HUDEP-2 (cell line): ENCODE measurements around the gene PRPF31.
"Not testable (repeated sequence)": the region's sequence is repeated elsewhere in the genome, so short reads cannot be mapped to it uniquely, and the experiment has no call there.

Experiments
- DNase-seq, 76 experiments: peaks; one replicate each; lab custom pipeline; 2025; ENCODE audit not compliant: unreplicated experiment in 76 of 76; lab: John Stamatoyannopoulos, UW

PRPF31 gene

DNA sequence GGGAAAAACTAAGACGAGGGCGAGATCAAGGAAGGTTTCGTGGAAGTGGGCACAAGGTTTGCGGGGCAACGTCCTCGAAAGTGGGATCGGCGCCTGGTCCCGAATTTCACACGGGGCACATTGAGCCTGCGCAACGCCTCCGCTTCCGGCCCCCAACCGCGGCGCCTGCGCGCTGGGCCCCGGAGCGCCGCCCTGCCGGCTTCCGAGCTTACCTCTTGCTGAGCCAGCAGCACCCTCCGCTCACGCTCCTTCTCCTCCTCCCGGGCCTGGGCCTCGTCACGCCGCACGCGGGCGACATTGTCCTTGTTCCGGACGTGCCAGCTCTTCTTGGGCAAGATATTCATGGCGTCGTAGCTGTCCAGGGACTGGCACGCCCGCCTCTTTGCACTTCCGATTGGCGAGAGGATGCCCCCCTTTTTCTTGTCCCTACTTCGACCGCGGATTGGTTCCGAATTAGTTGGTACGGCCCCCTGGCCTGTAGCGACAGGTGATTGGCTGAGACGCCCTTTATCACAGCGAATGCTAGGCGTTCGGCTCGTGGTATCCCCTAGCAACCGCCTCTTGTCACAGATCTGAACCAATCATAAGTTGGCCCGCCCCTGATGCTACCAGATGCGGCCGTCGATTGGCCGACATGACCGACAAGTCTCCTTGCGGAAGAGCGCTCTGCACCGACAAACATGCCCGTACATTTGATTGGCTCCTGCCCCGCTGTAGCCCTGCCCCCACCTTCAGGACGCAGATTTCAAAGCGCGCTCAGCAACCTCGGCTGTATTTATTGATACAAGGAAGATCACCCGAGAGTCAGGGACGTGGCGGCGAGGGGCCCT, 44.0 kb downstream of the PRPF31 start, which contains the start of gene LENG1:
Gene LENG1 (minus strand): TSS at position 370 of the 830 bp plus-strand sequence. CDS start 26 bp downstream, at position 344.
- DNase-seq, result peak; percentile 93 to 100 (median 100)

- DNase-seq, result peak in 2 of 76 experiments; percentile 39 to 53
These were observed 44.7 kb downstream of the PRPF31 start for GRCh38 chr19:54160182-54160811.

DNA sequence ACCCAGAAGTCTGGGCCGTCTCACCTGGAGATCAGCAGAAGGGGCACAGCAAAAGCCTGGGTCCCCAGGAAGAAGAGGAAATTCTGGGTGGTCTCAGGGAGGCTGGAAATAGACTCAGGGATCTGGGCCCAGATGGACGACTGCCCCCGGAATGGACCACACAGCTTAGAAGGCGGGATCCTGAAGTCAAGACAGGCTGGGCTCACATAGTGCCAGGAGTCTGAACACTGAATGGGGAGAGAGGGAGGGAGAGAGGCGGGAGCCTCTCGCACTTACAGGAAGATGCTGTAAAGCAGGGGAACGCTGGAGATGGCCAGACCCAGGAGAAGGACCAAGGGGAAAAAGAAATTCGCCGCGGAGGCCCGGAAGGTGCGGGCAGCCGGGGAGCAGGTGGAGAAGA, 45.3 kb downstream of the PRPF31 start:
- DNase-seq, result no peak

- DNase-seq, result peak in 74 of 76 experiments; percentile 59 to 99 (median 92)
These were observed 46.8 kb downstream of the PRPF31 start for GRCh38 chr19:54162241-54162805.

DNA sequence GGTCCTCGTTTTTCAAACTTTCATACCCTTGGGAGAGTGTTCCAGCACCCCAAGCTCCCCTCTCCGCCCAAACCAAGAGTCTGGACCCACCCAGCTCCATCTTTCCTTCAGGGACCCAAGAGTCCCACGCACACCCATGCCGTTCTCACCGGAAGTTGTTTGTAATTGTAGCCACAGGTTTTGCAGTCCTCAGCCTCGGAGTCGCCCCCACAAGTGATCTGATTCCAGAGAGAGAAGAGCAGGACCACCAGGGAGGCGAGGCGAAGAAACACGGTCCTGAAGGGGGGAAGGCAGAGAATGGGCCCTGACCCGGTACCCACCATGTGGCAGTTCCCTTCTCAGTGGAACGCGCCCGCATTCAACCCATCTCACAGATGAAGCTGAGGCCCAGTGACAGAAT, 47.3 kb downstream of the PRPF31 start:
- DNase-seq, result no peak

DNA sequence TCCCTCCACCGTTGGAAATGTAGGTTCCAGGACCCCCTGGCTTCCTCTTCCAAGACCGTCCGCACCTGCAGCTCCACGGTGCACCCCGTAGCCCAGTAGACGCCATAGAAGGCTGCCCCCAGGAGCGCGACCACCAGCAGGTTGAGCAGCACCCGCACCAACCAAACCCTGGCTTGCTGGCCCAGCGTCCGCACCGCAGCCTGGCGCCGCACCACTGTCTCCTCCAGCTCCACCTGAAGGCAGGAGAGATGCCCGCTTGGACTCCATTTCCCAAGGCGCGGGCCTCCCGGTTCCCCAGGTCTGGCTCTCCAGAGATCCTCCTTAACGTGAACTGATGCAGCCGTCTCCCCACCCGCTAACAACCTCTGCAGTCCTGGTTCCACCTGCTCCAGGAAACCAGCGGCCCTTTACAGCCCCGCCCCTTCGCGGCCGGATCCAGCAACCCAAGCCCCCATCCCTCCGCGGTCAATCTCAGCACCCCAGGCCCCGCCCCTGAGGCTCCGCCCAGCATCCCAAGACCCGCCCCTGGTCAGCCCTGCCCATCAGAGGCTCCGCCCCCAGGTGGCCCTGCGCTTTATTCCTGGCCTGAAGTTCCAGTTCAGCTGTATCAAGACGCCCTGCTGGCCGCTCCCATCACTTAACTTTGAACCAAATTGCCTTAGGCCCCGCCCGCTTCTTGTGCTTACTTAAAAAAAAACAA, 49.0 kb downstream of the PRPF31 start:
- DNase-seq, result peak in 50 of 76 experiments; percentile 5 to 74 (median 46)

GRCh38 chr19:54165222-54165621, 49.7 kb downstream of the PRPF31 start:
- no peak for DNase-seq

DNA sequence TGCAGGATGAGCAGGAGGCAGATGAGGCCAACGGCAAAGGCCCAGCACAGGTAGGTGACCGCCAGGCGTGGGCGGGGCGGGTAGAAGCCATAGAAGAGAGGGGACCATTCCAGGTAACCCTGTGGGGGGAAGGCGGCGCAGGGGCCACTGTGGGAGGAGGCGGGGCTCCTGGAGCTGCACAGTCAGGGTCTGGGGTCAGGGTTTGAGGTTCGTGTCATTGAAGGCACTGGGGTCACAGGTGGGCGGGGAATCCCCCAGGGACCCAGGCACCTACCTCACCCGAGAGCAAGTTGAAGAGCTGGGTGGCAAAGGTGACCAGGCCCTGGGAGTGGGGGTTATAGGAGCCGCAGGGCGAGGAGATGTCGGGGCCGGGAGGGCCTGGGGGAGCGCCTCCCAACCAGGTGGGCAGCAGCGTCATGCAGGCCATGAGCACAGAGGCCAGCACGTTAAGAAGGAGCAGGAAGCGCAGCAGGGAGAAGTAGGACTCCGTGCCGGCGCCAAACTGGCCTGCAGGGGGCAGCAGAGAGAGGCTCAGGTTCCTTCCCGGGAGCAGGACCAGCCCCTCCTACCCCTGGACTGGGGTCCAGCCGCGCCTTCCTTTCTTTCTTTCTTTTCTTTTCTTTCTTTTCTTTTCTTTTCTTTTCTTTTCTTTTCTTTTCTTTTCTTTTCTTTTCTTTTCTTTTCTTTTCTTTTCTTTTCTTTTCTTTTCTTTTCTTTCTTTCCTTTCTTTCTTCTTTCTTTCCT, 52.8 kb downstream of the PRPF31 start:
- DNase-seq, result peak in 73 of 76 experiments; percentile 28 to 96 (median 84)

DNA sequence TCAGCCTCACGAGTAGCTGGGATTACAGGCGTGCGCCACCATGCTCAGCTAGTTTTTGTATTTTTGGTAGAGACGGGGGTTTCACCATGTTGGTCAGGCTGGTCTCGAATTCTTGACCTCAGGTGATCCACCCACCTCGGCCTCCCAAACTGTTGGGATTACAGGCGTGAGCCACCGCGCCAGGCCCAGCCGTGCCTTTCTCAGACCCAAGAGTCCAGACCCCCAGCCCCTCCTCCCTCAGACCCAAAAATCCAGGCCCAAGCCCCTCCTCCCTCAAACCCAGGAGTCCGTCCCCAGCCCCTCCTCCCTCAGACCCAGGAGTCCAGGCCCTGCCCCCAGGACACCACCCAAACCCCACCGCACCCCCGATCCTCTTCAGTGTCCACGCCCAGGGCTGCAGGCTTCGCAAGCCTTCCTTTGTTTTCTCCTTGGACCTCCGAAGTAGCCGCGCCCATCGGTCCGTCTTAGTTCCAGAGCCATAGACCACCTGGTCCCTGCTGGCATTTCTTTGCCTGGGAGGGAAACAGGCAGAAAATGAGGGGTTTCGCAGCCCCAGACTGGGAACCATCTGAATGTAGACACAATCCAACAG, 53.7 kb downstream of the PRPF31 start:
- no peak for DNase-seq

GRCh38 chr19:54171736-54172431, 56.3 kb downstream of the PRPF31 start:
- not testable (repeated sequence) for DNase-seq

GRCh38 chr19:54172471-54173358, 57.2 kb downstream of the PRPF31 start, which contains the start of gene TMC4:
Gene TMC4, minus strand, starts transcription at chr19:54173160. Its CDS starts 43 bp downstream, at chr19:54173117.
- DNase-seq, result no peak

GRCh38 chr19:54173359-54173699, 57.8 kb downstream of the PRPF31 start:
- DNase-seq, result no peak

DNA sequence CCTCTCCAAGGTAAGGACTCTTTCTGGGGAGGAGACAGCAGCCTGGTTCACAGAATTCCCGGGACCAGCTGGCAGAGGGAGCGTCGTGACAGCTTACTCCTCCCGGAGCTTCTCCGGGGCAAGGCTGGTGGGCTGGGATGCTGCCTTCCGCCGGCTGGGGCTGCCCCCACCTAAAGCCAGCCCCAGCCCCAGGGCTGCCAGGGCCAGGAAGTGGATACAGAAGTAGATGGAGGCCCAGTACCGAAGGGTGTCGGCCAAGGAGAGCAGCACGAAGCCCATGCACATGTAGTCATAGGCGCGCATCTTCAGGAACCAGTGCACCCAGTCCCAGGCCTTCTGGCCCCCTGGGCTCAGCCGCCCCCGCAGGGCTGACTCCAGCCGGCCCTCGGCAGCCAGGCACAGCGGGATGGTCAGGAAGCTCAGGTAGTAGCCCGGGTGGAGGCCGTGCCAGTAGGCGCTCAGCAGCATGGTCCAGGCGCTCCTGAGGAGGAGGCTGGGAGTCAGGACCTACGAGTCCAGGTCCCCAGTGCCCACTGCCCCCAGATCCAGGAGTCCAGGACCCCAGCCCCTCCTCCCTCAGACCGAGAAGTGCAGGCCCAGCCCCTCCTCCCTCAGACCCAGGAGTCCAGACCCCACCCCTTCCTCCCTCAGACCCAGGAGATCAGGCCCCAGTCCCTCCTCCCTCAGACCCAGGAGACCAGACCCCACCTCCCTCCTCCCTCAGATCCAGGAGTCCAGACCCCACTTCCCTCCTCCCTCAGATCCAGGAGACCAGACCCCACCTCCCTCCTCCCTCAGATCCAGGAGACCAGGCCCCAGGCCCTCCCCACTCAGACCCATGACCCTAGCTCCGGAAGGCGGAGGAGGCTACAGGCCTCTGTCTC, 58.6 kb downstream of the PRPF31 start:
- no peak for DNase-seq

- peak in 23 of 76 experiments; percentile 14 to 47 (median 24) for DNase-seq
These were observed 63.2 kb downstream of the PRPF31 start for GRCh38 chr19:54178581-54179261.

DNA sequence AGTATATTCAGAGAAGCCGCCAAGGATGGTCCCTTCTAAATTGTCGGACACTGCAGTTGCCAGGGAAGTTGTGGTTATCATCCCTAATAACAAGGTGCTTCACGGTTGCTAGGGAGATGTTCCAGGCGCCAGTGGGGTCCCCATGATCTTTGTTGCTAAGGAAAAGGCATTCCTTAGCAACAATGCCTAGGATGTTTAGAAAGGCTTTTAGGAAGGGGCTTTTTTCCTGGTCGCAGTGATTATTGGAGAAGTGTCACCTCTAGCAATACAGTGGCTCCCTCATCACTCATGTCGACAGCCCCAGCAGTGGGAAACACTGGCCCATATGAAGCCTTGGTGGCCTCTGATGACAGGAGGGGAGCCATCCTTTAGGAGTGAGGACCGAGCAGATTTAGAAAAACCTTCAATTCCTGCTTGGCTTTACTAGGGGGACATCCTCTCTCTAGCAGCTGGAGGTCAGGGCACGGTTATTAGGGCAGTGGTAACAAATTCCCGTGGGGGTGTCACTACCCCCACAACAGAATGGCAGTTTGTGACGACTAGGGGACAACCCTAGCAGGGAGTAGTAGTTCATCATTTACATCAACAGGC, 63.8 kb downstream of the PRPF31 start:
- DNase-seq, result no peak

- peak in 39 of 76 experiments; percentile 14 to 69 (median 34) for DNase-seq
These were observed 64.4 kb downstream of the PRPF31 start for GRCh38 chr19:54179921-54180461.
